Urinary bladder (tissue), 4 donors: Measurements from ENCODE around the gene COL6A2. TPM values are rescaled to one million over a fixed set of nuclear protein-coding genes. Genes with fewer than 3 reads are reported as not detected.
"Not testable (repeated sequence)": the region's sequence is repeated elsewhere in the genome, so short reads cannot be mapped to it uniquely, and the experiment has no call there.

ENCODE experiments used
- DNase-seq: peaks from one replicate; pipeline ENCODE4 v3.0.0-alpha.2; 2015; ENCODE audit errors: extremely low spot score
- H3K27ac ChIP-seq: one replicate; pipeline ENCODE4 v1.5.1; 2013; ENCODE audit warnings: low read depth, mild to moderate bottlenecking, moderate library complexity
- H3K36me3 ChIP-seq: one replicate; pipeline ENCODE4 v1.6.1; 2013; ENCODE audit warnings: mild to moderate bottlenecking, moderate library complexity; ENCODE audit not compliant: insufficient read depth
- H3K4me1 ChIP-seq: one replicate; pipeline ENCODE4 v1.6.1; 2013; ENCODE audit warnings: mild to moderate bottlenecking, moderate library complexity; ENCODE audit not compliant: insufficient read depth
- H3K4me3 ChIP-seq: one replicate; pipeline ENCODE4 v1.5.1; 2013; ENCODE audit warnings: low read depth, low read length
- WGBS: extraction: QIAGEN DNeasy Blood & Tissue Kit; methylation state at CpG from one replicate; pipeline ENCODE4 v1.1.7; 2013; 5-methylcytosine and 5-hydroxymethylcytosine counted together
- polyA plus RNA-seq: library from polyadenylated mRNA; stranded (reverse); fragments of 200-250 nt; gene quantifications from one replicate; pipeline ENCODE4 v1.2.3, GENCODE V29; 2013
- total RNA-seq: library from RNA; depleted of rRNA; stranded (reverse); fragments of >200 nt; gene quantifications from one replicate; pipeline ENCODE4 v1.2.3, GENCODE V29; 2014
- donor health status: healthy with polysubstance abuse.
- donor health status: healthy.

COL6A2 gene
- total and polyA plus RNA-seq, 2 donors, result 1,109 to 1,471 TPM

DNA sequence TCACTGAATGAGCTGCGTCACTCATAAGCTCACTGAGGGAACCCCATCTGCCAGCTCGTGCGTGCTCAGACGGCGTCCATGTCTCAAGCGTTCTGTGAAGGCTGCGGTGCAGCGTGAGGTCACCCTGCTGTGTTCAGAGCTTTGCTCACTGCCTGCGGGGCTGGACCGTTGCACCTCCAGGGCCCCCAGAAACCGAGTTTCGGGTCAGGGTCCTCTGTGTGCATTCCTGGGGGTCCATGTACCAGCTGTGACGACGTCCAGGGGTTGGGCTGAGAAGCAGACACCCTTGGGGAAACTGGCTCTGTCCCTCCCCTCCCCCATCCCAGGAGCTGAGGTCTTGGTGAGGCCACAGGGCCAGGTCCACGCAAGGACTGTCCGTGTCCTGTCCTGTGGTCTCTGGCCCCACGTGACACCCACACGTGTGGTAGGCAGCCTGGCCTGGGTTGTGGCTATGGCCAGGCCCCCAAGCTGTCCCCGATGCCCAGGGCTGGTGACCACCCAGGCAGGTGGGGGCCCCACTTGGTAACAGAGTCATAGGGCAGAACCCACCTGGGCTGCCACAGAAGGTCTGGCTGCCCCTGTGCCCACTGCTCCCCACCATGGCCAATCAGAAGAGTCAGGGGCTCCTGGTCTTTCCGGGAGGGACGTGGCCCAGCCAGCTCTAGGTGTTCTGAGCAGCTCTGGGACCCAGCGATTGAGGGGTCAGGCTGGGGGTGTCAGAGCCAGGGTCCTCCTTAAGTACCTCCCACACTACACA, 33.1 kb downstream of the COL6A2 start:
- no peaks in the 10 kb centered on the region for H3K36me3 ChIP-seq
- no peak for DNase-seq
- H3K4me1 ChIP-seq, result no peaks in the 10 kb centered on the region
- WGBS, result 52% methylated on average over 22 of the region's 22 CpGs
- no peak overlapping the region for H3K27ac ChIP-seq
- H3K4me3 ChIP-seq, result no peak overlapping the region

DNA sequence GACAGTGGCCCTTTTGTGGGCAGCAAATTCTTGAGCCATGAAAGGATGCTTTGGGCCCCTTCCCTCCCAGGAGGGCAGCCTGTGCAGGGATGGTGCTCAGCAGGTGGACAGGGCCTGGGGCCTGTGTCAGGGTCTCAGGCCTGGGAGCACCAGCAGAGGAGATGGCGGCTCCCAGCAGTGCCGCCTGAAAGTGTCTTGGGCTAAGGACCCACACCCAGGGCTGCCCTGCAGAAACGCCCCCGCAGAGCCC, 33.6 kb downstream of the COL6A2 start:
- no peaks in the 10 kb centered on the region for H3K36me3 ChIP-seq
- no peak overlapping the region for H3K27ac ChIP-seq
- no peak overlapping the region for H3K4me3 ChIP-seq
- no peak for DNase-seq
- WGBS, result 86% methylated on average over 4 of the region's 4 CpGs
- no peaks in the 10 kb centered on the region for H3K4me1 ChIP-seq

GRCh38 chr21:46131838-46132651, 34.1 kb downstream of the COL6A2 start:
- DNase-seq, result no peak
- Histone ChIP-seq H3K27ac (no peak overlapping the region), H3K36me3 (no peaks in the 10 kb centered on the region), H3K4me1 (no peaks in the 10 kb centered on the region), H3K4me3 (no peak overlapping the region)
- WGBS, result 93% methylated on average over 85 of the region's 85 CpGs

- 60% methylated on average over 6 of the region's 7 CpGs for WGBS
- no peak for DNase-seq
- H3K4me1 ChIP-seq, result no peaks in the 10 kb centered on the region
- H3K4me3 ChIP-seq, result no peak overlapping the region
- H3K27ac ChIP-seq, result no peak overlapping the region
- H3K36me3 ChIP-seq, result no peaks in the 10 kb centered on the region
Observed at GRCh38 chr21:46135782-46136395, 38.0 kb downstream of the COL6A2 start.

GRCh38 chr21:46136739-46137349, 38.9 kb downstream of the COL6A2 start:
- H3K4me3 ChIP-seq, result no peak overlapping the region
- no peak for DNase-seq
- 80% methylated on average over 22 of the region's 22 CpGs for WGBS
- no peaks in the 10 kb centered on the region for H3K4me1 ChIP-seq
- H3K36me3 ChIP-seq, result no peaks in the 10 kb centered on the region
- H3K27ac ChIP-seq, result no peak overlapping the region

DNA sequence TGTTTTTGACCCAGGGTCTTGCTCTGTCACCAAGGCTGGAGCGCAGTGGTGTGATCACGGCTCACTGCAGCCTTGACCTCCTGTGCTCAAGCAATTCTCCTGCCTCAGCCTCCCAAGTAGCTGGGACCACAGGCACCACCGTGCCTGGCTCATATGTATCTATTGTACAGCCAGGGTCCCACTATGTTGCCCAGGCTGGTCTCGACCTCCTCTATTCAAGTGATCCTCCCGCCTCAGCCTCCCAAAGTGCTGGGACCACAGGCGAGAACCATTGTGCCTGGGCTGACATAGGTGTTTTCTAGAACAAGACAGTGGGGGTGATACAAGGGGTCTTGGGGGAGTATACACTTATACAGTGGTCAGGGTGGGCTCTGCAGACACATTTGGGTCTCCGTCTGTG, 40.0 kb downstream of the COL6A2 start:
- 97% methylated on average over 7 of the region's 7 CpGs for WGBS
- H3K27ac ChIP-seq, result no peak overlapping the region
- DNase-seq, result no peak
- no peaks in the 10 kb centered on the region for H3K36me3 ChIP-seq
- no peak overlapping the region for H3K4me3 ChIP-seq
- H3K4me1 ChIP-seq, result no peaks in the 10 kb centered on the region

DNA sequence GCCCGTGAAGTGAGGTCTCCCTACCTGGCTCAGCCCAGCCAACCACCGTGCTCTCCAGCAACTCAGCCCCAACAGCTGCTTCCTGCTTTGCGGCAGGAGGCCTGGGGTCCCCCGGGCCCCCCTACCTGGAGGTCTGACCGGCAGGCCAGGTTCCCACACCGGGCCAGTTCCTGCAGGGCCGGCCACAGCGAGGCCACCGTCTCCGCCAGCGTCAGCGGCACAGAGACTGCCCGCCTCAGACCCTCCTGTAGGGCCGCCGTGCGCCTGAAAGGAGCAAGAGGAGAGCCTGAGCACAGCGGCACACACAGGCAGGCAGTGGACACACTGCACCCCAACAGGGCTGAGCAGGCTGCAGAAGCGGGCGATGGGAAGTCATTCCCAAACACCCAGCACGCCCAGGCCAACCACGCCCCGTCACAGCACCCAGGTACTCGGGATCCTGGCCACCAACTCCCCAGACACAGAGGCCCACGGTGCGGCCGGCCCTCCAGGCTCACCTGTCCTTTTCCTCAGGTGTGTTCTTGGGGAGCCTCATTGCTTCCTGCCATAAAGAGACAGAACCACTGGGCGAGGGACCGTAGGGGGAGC, 40.6 kb downstream of the COL6A2 start:
- Histone ChIP-seq H3K4me3 (no peak overlapping the region), H3K27ac (no peak overlapping the region), H3K36me3 (no peaks in the 10 kb centered on the region), H3K4me1 (no peaks in the 10 kb centered on the region)
- 91% methylated on average over 28 of the region's 28 CpGs for WGBS
- no peak for DNase-seq

GRCh38 chr21:46139686-46140085, 41.8 kb downstream of the COL6A2 start:
- WGBS, result 93% methylated on average over 15 of the region's 15 CpGs
- Histone ChIP-seq H3K4me1 (no peaks in the 10 kb centered on the region), H3K36me3 (no peaks in the 10 kb centered on the region), H3K27ac (no peak overlapping the region), H3K4me3 (no peak overlapping the region)
- no peak for DNase-seq

- WGBS, result 54% methylated on average over 29 of the region's 29 CpGs
- H3K4me3 ChIP-seq, H3K36me3 ChIP-seq, H3K4me1 ChIP-seq, H3K27ac ChIP-seq, DNase-seq: not testable (repeated sequence)
Observed at GRCh38 chr21:46140352-46141003, 42.6 kb downstream of the COL6A2 start.

GRCh38 chr21:46141767-46142581, 44.1 kb downstream of the COL6A2 start:
- H3K4me3 ChIP-seq, result no peak overlapping the region
- no peak for DNase-seq
- no peaks in the 10 kb centered on the region for H3K36me3 ChIP-seq
- WGBS, result 94% methylated on average over 45 of the region's 45 CpGs
- no peak overlapping the region for H3K27ac ChIP-seq
- H3K4me1 ChIP-seq, result no peaks in the 10 kb centered on the region

DNA sequence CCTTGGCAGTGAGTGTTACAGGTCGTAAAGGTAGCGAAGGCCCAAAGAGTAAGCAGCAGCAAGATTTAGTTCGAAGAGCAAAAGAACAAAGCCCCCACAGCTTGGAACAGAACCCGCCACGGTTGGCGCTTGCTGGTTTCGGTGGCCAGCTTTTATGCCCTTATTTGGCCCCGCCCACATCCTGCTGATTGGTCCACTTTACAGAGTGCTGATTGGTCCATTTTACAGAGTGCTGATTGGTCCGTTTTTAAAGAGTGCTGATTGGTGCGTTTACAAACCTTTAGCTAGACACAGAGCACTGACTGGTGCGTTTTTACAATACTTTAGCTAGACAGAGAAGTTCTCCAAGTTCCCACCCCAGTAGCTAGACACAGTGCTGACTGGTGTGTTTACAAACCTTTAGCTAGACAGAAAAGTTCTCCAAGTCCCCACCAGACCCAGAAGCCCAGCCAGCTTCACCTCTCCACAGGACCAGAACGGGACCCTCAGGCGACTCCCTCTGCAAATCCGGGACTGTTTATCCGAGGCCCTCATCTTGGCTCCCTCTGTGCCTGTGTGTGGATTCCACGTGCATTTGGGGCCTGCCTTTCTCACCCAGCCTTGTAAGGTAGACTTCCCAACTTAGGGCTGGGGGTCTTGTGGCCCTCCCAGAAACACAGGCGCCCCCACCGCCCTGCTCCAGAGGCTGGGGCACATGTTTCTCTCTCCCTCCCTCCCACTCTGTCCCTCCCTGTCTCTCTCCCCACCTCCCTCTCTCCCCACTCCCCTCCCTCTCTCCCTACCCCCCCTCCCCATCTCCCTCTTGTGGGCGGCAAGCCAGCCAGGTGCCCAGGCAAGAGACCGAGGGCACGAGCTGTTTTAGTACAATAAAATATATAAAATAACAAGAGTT, 44.9 kb downstream of the COL6A2 start:
- no peak for DNase-seq
- no peaks in the 10 kb centered on the region for H3K36me3 ChIP-seq
- H3K27ac ChIP-seq, result no peak overlapping the region
- H3K4me1 ChIP-seq, result no peaks in the 10 kb centered on the region
- WGBS, result 78% methylated on average over 21 of the region's 21 CpGs
- H3K4me3 ChIP-seq, result no peak overlapping the region
